ENCODE data around the gene MAP3K1. TPM values are rescaled to one million over a fixed set of nuclear protein-coding genes. Genes with fewer than 3 reads are reported as not detected.

Gene MAP3K1
- total RNA-seq, 1 donor from 2014 or later = 14.8 TPM

DNA sequence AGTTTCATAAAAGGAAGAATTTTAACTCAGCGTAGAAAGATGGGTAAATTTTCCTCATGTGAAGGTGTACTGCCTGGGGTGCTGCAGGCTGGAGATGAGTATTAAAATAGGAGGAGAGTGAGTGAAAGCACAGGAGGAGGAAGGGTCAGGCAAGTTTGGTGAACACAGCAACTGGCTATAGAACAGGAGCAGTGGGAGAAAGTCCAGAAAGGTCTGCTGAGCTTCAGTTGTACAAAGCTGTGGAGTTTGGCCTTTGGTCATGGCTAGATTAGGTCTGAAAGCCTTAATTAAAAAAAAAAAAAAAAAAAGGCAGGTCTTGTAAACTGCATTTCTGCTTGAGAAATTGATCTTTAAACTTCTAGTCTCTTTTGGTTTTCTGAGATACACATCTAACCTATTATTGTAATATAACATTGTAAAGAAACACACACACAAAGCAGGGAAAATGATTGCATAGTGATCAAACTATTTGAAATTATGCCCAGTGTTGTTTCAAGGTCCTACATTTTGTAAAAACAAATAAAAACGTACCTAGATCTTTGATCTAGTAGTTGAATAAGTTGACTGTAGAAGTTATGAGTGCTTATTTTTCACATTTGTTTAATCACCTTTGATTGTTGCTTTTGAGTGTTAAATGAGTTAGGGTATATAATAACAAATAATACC lies 43.6 kb downstream of the MAP3K1 start:
- no peak for DNase-seq (ENCODE audit: low spot score)
- Mint-ChIP-seq H3K27me3 (ENCODE audit: low read depth) (no peaks in the 10 kb centered on the region), H3K9me3 (ENCODE audit: low read depth) (no peaks in the 10 kb centered on the region), H3K4me1 (ENCODE audit: low read depth) (peaks cover 24% of the 10 kb centered on the region), H3K27ac (ENCODE audit: unreplicated experiment) (no peak overlapping the region), H3K4me3 (ENCODE audit: unreplicated experiment) (no peak overlapping the region), H3K36me3 (ENCODE audit: low read depth) (peaks cover 6% of the 10 kb centered on the region)
- TF ChIP-seq, protein P1, sequence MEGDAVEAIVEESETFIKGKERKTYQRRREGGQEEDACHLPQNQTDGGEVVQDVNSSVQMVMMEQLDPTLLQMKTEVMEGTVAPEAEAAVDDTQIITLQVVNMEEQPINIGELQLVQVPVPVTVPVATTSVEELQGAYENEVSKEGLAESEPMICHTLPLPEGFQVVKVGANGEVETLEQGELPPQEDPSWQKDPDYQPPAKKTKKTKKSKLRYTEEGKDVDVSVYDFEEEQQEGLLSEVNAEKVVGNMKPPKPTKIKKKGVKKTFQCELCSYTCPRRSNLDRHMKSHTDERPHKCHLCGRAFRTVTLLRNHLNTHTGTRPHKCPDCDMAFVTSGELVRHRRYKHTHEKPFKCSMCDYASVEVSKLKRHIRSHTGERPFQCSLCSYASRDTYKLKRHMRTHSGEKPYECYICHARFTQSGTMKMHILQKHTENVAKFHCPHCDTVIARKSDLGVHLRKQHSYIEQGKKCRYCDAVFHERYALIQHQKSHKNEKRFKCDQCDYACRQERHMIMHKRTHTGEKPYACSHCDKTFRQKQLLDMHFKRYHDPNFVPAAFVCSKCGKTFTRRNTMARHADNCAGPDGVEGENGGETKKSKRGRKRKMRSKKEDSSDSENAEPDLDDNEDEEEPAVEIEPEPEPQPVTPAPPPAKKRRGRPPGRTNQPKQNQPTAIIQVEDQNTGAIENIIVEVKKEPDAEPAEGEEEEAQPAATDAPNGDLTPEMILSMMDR (IDR thresholded peaks at IDR 0.05) = no peak

DNA sequence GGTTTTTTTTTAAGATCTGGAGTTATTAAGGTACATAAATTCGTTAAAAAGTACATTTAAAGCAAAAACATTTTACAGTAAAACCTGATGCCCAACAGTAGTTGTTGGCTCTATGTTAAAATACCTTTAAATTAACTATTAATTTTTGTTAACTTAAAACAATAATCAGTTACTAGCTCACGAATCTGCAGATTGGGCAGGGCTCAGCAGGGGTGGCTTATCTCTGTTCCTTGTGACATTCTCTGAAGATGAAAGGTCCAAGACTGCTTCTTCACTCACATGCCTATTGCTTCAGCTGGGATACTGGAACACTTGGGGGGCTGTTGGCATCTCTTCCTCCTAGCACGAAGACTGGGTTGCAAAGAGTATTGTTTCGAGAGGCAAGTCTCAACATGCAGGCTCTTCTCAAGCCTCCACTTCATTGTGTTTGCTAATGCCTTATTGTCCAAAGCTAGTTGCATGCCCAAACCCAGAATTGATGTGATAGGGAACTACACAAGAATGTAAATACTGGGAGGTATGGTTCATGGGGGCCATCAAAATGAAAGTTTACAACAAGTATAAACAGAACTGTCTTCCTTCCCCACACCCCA lies 46.6 kb downstream of the MAP3K1 start:
- Mint-ChIP-seq H3K4me1 (ENCODE audit: low read depth) (peaks cover 2% of the 10 kb centered on the region), H3K27me3 (ENCODE audit: low read depth) (no peaks in the 10 kb centered on the region), H3K36me3 (ENCODE audit: low read depth) (peaks cover 13% of the 10 kb centered on the region), H3K4me3 (ENCODE audit: unreplicated experiment) (no peak overlapping the region), H3K9me3 (ENCODE audit: low read depth) (no peaks in the 10 kb centered on the region), H3K27ac (ENCODE audit: unreplicated experiment) (no peak overlapping the region)
- no peak for DNase-seq (ENCODE audit: low spot score)
- TF ChIP-seq, protein P1 (IDR thresholded peaks at IDR 0.05) = no peak

DNA sequence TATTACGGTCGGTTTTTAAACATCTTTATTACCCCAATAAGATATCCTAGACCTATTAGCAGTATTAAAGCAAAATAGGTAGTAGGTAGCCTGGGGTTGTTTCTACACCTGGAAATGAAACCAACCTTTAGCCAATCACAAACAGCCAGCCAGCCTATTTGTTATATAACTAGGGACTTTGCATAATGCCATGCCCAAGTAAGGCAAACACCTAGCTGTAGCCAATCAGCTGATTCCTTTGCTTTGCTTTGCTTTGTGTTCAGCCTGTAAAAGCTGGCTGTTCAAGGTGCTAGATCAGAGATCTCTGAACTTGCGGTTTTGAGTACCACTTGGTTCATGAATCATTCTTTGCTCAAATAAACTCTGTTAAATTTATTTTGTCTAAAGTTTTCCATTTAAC lies 47.6 kb downstream of the MAP3K1 start:
- Mint-ChIP-seq H3K27ac (ENCODE audit: unreplicated experiment) (no peak overlapping the region), H3K4me1 (ENCODE audit: low read depth) (peaks cover 2% of the 10 kb centered on the region), H3K4me3 (ENCODE audit: unreplicated experiment) (no peak overlapping the region), H3K27me3 (ENCODE audit: low read depth) (no peaks in the 10 kb centered on the region), H3K36me3 (ENCODE audit: low read depth) (peaks cover 13% of the 10 kb centered on the region), H3K9me3 (ENCODE audit: low read depth) (no peaks in the 10 kb centered on the region)
- DNase-seq (ENCODE audit: low spot score) = no peak
- TF ChIP-seq, protein P1 (IDR thresholded peaks at IDR 0.05) = no peak

GRCh38 chr5:56871777-56872176 lies 56.4 kb downstream of the MAP3K1 start:
- H3K27ac Mint-ChIP-seq (ENCODE audit: unreplicated experiment) = no peak overlapping the region
- H3K27me3 Mint-ChIP-seq (ENCODE audit: low read depth) = no peaks in the 10 kb centered on the region
- TF ChIP-seq, protein P1 (IDR thresholded peaks at IDR 0.05) = no peak
- H3K36me3 Mint-ChIP-seq (ENCODE audit: low read depth) = peaks cover 38% of the 10 kb centered on the region
- no peaks in the 10 kb centered on the region for H3K4me1 Mint-ChIP-seq (ENCODE audit: low read depth)
- DNase-seq (ENCODE audit: low spot score) = no peak
- no peak overlapping the region for H3K4me3 Mint-ChIP-seq (ENCODE audit: unreplicated experiment)
- H3K9me3 Mint-ChIP-seq (ENCODE audit: low read depth) = no peaks in the 10 kb centered on the region

DNA sequence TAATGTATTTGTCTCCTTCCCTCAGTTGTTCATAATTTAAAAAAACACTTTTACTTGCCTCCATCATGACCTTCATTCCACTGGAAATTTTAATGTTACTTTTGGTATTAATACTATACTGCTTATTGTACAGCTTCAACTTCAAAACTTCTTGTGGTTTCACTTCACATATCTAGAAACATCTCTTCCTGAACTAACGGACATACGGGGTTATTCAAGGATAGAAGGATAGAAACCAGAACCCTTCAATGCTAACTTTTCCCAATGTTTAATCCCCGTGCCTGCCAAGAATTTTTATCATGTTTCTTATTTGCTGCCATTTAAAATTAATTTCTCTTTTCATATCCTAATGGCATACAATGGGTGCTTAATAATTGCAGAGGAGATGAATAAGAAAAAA lies 57.7 kb downstream of the MAP3K1 start:
- TF ChIP-seq, protein P1 (IDR thresholded peaks at IDR 0.05) = no peak
- no peak for DNase-seq (ENCODE audit: low spot score)
- no peak overlapping the region for H3K4me3 Mint-ChIP-seq (ENCODE audit: unreplicated experiment)
- peaks cover 39% of the 10 kb centered on the region for H3K36me3 Mint-ChIP-seq (ENCODE audit: low read depth)
- no peaks in the 10 kb centered on the region for H3K9me3 Mint-ChIP-seq (ENCODE audit: low read depth)
- H3K27me3 Mint-ChIP-seq (ENCODE audit: low read depth) = no peaks in the 10 kb centered on the region
- H3K4me1 Mint-ChIP-seq (ENCODE audit: low read depth) = no peaks in the 10 kb centered on the region
- no peak overlapping the region for H3K27ac Mint-ChIP-seq (ENCODE audit: unreplicated experiment)
